GM18502 (cell line): ENCODE measurements around the gene CLDN14.

Experiments used
- ATAC-seq: cut with Tn5 transposase; IDR thresholded peaks from one replicate; pipeline ENCODE4 v1.9.1; 2021; ENCODE audit warnings: mild to moderate bottlenecking; ENCODE audit not compliant: unreplicated experiment, poor library complexity

CLDN14 gene

GRCh38 chr21:36479415-36480402 lies at the start of gene CLDN14:
Gene CLDN14, minus strand, starts transcription at chr21:36480122. Its CDS starts 18,427 bp downstream, at chr21:36461695.
- no peak for ATAC-seq

GRCh38 chr21:36528716-36529115 lies 48.8 kb upstream of the CLDN14 start:
- ATAC-seq = no peak

- ATAC-seq = no peak
Observed at GRCh38 chr21:36527317-36527716, 47.4 kb upstream of the CLDN14 start.

GRCh38 chr21:36526104-36526503 lies 46.2 kb upstream of the CLDN14 start:
- ATAC-seq = no peak

GRCh38 chr21:36524477-36524876 lies 44.6 kb upstream of the CLDN14 start:
- ATAC-seq = no peak

- no peak for ATAC-seq
Observed at GRCh38 chr21:36522219-36522808, 42.4 kb upstream of the CLDN14 start.

- no peak for ATAC-seq
Observed at GRCh38 chr21:36518883-36519492, 39.1 kb upstream of the CLDN14 start.

- ATAC-seq = no peak
Observed at GRCh38 chr21:36517366-36518075, 37.6 kb upstream of the CLDN14 start.

GRCh38 chr21:36516281-36516680 lies 36.4 kb upstream of the CLDN14 start:
- no peak for ATAC-seq

- ATAC-seq = no peak
Observed at GRCh38 chr21:36513430-36513829, 33.5 kb upstream of the CLDN14 start.

GRCh38 chr21:36512971-36513370 lies 33.0 kb upstream of the CLDN14 start:
- ATAC-seq = no peak

GRCh38 chr21:36511484-36512220 lies 31.7 kb upstream of the CLDN14 start:
- no peak for ATAC-seq

GRCh38 chr21:36510911-36511310 lies 31.0 kb upstream of the CLDN14 start:
- ATAC-seq = no peak

GRCh38 chr21:36509973-36510664 lies 30.2 kb upstream of the CLDN14 start:
- ATAC-seq = no peak

- no peak for ATAC-seq
Observed at GRCh38 chr21:36508948-36509347, 29.0 kb upstream of the CLDN14 start.

GRCh38 chr21:36507397-36508018 lies 27.6 kb upstream of the CLDN14 start:
- ATAC-seq = no peak

GRCh38 chr21:36506482-36506881 lies 26.6 kb upstream of the CLDN14 start:
- no peak for ATAC-seq

GRCh38 chr21:36504067-36505058 lies 24.4 kb upstream of the CLDN14 start:
- ATAC-seq = no peak
